Gastroesophageal sphincter (tissue), 4 donors: ENCODE results near the gene ZFAND2A. TPM values are rescaled to one million over a fixed set of nuclear protein-coding genes. Genes with fewer than 3 reads are reported as not detected.
A peak's percentile ranks its signal among the peaks of the same experiment; 100 is the strongest.

Experiments
- ATAC-seq: fragments of 150-250 bp; one replicate; pipeline ENCODE4 v1.9.1; 2016; ENCODE audit warnings: mild to moderate bottlenecking, moderate library complexity
- H3K27ac ChIP-seq, 4 donors: fragments of 200-600 bp; sonication (generic) in 3 of 4; 1 replicate in 3 of 4; 2 replicates in 1 of 4; pipeline ENCODE4 v1.5.1; 2016 to 2019
- H3K27me3 ChIP-seq: fragments of 200-600 bp; sonication (generic); one replicate; pipeline ENCODE4 v1.5.1; 2019
- H3K36me3 ChIP-seq, 2 donors: fragments of 200-600 bp; sonication (generic); one replicate each; pipeline ENCODE4 v1.5.1; 2019; ENCODE audit warnings: control low read depth in 1 of 2
- H3K4me1 ChIP-seq, 3 donors: fragments of 200-600 bp; sonication (generic); 1 replicate in 2 of 3; 2 replicates in 1 of 3; pipeline ENCODE4 v1.5.1; 2016 to 2019; ENCODE audit warnings: control low read depth in 2 of 3
- H3K4me3 ChIP-seq, 2 donors: fragments of 200-600 bp; sonication (generic); one replicate each; pipeline ENCODE4 v1.5.1; 2019; ENCODE audit warnings: mild to moderate bottlenecking in 1 of 2, moderate library complexity in 1 of 2
- H3K9me3 ChIP-seq, 3 donors: fragments of 200-600 bp; sonication (generic); one replicate each; pipeline ENCODE4 v1.5.1; 2017 to 2019; ENCODE audit warnings: control low read depth in 2 of 3
- CTCF ChIP-seq, 4 experiments: fragments of 200-600 bp in 2 of 4; fragments of 450-650 bp in 2 of 4; sonication (generic) in 1 of 4; IDR thresholded peaks; one replicate each; pipeline ENCODE4 v1.5.1; 2017 to 2019; ENCODE audit warnings: antibody characterized with exemption in 4 of 4, mild to moderate bottlenecking in 2 of 4, moderate library complexity in 2 of 4
- EP300 ChIP-seq: sonication (generic); formaldehyde crosslinking; IDR thresholded peaks from one replicate; pipeline ENCODE4 v1.6.1; 2017; ENCODE audit warnings: antibody characterized with exemption, mild to moderate bottlenecking
- POLR2A ChIP-seq, 2 donors: fragments of 450-650 bp; IDR thresholded peaks; one replicate each; pipeline ENCODE4 v1.6.1; 2017; ENCODE audit warnings: antibody characterized with exemption in 2 of 2, mild to moderate bottlenecking in 2 of 2, moderate library complexity in 1 of 2
- POLR2AphosphoS5 ChIP-seq: sonication (generic); formaldehyde crosslinking; IDR thresholded peaks from one replicate; pipeline ENCODE4 v1.6.1; 2017; ENCODE audit warnings: antibody characterized with exemption
- WGBS, 2 donors: methylation state at CpG; one replicate each; pipeline ENCODE4 v1.1.5; 2018; ENCODE audit warnings: low coverage in 1 of 2; 5-methylcytosine and 5-hydroxymethylcytosine counted together
- total RNA-seq, 4 donors: library from RNA; depleted of rRNA; stranded (reverse); fragments of >200 nt; gene quantifications; one replicate each; pipeline ENCODE4 v1.1.0, GENCODE V29; 2016

Gene ZFAND2A
- total RNA-seq, 4 donors from 2014 or later, result 19.1 to 28.0 (median 24.0) TPM

- H3K9me3 ChIP-seq, result peaks cover 0 to 6% (median 0%) of the 10 kb centered on the region in 3 donors
- peaks cover 26% of the 10 kb centered on the region for H3K27me3 ChIP-seq
- peak; percentile 79 for ATAC-seq
- no peaks in the 10 kb centered on the region for H3K36me3 ChIP-seq
- H3K4me3 ChIP-seq, result peak overlapping the region in 1 of 2 donors; percentile 16
- H3K27ac ChIP-seq, result peak overlapping the region in 2 of 4 donors; percentile 16 to 30
- H3K4me1 ChIP-seq, result peaks cover 0 to 10% (median 5%) of the 10 kb centered on the region in 3 donors
- 29 to 61% methylated on average over 8 to 23 of the region's 44 CpGs for WGBS, 2 donors
- peak in 3 of 4 experiments; percentile 82 to 96 (median 84) for TF ChIP-seq CTCF (IDR thresholded peaks at IDR 0.05)
- TF ChIP-seq POLR2A (IDR thresholded peaks at IDR 0.05), result no peak
Observed at GRCh38 chr7:1175967-1176851, 16.2 kb upstream of the ZFAND2A start.

- no peak for TF ChIP-seq POLR2AphosphoS5
- no peak for TF ChIP-seq CTCF (IDR thresholded peaks at IDR 0.05)
- TF ChIP-seq POLR2A (IDR thresholded peaks at IDR 0.05), result no peak
- no peak for TF ChIP-seq EP300
- Histone ChIP-seq H3K4me1 (peaks cover 0 to 14% (median 5%) of the 10 kb centered on the region in 3 donors), H3K36me3 (no peaks in the 10 kb centered on the region), H3K9me3 (peaks cover 0 to 6% (median 0%) of the 10 kb centered on the region in 3 donors), H3K27ac (peak overlapping the region in 2 of 4 donors; percentile 16 to 30), H3K27me3 (peaks cover 23% of the 10 kb centered on the region), H3K4me3 (peak overlapping the region in 1 of 2 donors; percentile 16)
- 88% methylated on average over 11 of the region's 15 CpGs; no CpG with 5 or more reads in 1 of the 2 donors for WGBS, 2 donors
- ATAC-seq, result no peak
Observed at GRCh38 chr7:1175597-1175966, 15.6 kb upstream of the ZFAND2A start.

- Histone ChIP-seq H3K4me3 (no peak overlapping the region), H3K4me1 (peaks cover 0 to 19% (median 5%) of the 10 kb centered on the region in 3 donors), H3K27ac (no peak overlapping the region), H3K9me3 (peaks cover 0 to 6% (median 0%) of the 10 kb centered on the region in 3 donors), H3K36me3 (no peaks in the 10 kb centered on the region), H3K27me3 (peaks cover 19% of the 10 kb centered on the region)
- no peak for ATAC-seq
- no peak for TF ChIP-seq CTCF (IDR thresholded peaks at IDR 0.05)
- TF ChIP-seq POLR2AphosphoS5, result no peak
- 98% methylated on average over 8 of the region's 29 CpGs; no CpG with 5 or more reads in 1 of the 2 donors for WGBS, 2 donors
Observed at GRCh38 chr7:1174881-1175596, 15.0 kb upstream of the ZFAND2A start.

- 85 to 96% methylated on average over 4 to 5 of the region's 11 CpGs for WGBS, 2 donors
- Histone ChIP-seq H3K27me3 (peaks cover 9% of the 10 kb centered on the region), H3K27ac (no peak overlapping the region), H3K36me3 (no peaks in the 10 kb centered on the region), H3K4me1 (peaks cover 0 to 29% (median 9%) of the 10 kb centered on the region in 3 donors), H3K4me3 (no peak overlapping the region), H3K9me3 (peaks cover 0 to 6% (median 0%) of the 10 kb centered on the region in 3 donors)
- ATAC-seq, result no peak
- no peak for TF ChIP-seq POLR2AphosphoS5
- no peak for TF ChIP-seq EP300
- no peak for TF ChIP-seq CTCF (IDR thresholded peaks at IDR 0.05)
- TF ChIP-seq POLR2A (IDR thresholded peaks at IDR 0.05), result no peak
Observed at GRCh38 chr7:1174002-1174401, 14.0 kb upstream of the ZFAND2A start.
